Measurements from ENCODE around the gene CSPG4.
A peak's percentile ranks its signal among the peaks of the same experiment; 100 is the strongest.
"Not testable (repeated sequence)": the region's sequence is repeated elsewhere in the genome, so short reads cannot be mapped to it uniquely, and the experiment has no call there.

Gene CSPG4

GRCh38 chr15:75712668-75713337 lies at the start of gene CSPG4:
Gene CSPG4 (minus strand): TSS chr15:75712848. CDS start chr15:75712755, 93 bp downstream.
- peak; percentile 70 for DNase-seq

GRCh38 chr15:75762357-75762718 lies 49.7 kb upstream of the CSPG4 start:
- not testable (repeated sequence) for DNase-seq

DNA sequence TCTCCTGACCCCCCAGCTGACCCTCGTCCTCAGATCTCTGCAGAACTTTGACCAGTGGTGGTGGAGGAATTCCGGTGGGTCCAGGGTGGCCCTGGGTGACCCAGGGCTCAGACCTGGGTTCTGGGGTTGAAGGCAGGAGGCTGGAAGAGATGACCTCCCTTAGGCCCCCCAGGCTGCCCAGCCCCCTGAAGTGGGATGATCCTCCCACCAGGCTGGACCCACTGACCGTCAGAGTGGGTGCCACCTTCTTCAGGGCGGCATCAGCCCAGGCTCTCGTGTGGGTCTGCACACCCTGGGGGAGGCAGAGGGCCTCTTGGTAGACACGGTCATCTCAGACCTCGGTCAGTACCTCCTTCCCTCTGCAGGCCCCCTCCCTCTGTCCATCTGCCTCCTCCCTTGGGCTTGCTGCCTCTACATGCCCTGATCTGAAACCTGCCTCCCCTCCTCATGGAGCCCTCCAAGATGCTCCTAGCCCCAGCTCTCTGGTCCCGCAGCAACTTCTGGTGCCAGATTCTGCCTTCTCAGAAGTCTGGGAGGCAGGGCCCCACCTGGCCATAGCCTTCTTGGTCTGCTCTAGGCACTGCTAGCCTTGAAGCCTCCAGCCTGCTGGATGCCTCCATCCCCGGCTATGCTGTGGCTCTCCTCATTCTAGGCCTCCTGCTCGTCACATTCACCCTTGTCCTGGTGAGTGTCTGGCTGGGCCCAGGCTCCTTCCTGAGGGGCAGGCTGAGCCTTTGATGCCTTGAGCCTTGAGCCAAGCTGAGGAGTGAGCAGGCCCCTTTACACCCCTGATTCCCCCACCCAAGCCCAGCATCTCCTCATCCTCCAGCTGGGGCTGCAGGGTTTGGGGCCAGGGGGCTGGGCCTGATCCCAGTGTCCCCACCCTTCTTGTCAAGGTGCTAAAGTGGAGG lies 49.1 kb upstream of the CSPG4 start:
- DNase-seq, result no peak

DNA sequence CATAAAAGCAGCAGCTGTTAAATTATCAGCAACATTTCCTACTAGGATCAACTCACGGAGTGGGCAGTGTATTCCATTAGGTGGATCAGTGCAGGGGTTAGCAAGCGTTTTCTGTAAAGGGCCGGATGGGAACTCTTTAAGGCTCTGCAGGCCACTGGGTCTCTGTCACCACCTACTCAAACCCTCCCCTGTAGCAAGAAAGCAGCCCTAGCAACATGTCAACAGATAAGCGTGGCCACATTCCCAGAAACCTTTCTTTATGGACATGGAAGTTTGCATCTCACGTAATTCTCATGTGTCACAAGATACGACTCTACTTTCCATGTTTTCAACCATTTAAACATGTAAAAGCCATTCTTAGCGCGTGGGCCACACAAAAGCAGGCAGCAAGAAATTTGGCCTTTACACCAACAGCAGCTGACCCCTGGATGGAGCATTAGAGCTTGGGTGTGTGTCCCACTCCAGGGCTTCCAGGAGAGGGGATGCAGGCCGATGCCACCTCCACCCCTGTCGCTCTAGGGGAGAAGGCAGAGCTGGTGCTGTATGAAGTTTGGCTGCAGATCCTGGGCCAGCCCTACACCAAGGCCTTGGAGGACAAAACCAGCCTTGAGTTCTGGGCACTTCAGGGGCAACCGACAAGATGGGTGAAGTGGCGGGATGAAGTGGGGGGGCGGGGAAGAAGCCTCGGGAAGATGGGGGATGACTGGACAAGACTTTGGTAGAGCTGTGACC lies 48.2 kb upstream of the CSPG4 start:
- no peak for DNase-seq

DNA sequence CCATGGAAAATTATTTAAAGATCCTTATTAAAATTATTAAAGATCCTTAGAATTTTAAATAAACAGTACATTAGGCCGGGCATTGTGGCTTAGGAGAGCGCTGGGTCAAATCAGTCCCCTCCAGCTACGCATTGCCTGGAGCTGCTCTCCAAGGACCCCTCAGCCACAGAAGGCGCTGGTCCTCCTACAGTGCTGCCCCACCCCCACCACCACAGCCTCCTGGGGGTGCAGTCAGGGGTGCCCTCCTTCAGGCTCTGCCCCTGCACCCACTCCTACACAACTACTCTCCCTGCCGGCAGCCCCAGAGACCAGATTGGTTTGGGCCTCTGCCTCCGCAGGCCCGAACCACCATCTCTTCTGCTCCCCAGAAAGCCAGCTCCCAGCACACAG lies 47.5 kb upstream of the CSPG4 start:
- DNase-seq, result not testable (repeated sequence)

- no peak for DNase-seq
These were observed 46.9 kb upstream of the CSPG4 start for GRCh38 chr15:75759416-75760130.

DNA sequence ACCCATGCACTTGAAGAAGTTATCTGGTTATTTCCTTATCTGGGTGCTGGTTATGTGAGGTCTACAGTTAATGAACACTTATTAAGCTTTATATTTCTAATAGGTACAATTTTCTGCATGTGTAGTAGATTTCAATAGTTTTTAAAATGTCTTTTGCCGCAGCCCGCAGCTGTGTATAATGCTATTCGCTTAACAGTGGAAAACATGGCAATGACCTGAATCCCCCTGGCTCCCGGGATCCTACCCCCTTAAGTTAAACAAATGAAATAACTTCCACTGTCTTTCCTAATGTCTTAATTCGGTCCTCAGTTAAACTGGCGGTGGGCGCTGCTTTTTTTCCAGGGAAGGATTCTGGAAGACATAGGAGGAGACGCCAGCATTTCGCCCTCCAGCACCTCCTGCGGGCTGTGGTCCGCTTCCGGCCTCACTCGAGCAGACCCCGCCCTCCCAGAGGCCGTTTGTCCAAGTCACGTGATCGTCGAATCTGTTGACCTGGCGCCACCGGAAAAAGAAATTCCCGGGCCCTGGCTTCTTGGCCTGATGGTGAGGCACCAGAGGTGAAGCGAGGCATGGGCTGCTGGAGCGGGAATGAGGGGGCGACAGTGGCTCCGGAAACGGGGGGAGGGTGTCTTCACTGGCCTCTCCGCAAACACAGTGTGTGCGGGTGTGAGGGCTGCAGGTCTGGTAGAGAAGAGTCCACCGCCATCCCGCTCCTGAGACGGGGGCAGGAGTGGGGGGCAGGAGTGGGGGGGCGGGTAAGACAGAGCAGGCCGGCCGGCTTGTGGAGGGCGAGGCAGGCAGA lies 45.6 kb upstream of the CSPG4 start:
- DNase-seq, result peak; percentile 89

GRCh38 chr15:75754871-75755270 lies 42.2 kb upstream of the CSPG4 start:
- not testable (repeated sequence) for DNase-seq

- DNase-seq, result no peak
These were observed 40.5 kb upstream of the CSPG4 start for GRCh38 chr15:75753145-75753544.

- DNase-seq, result no peak
These were observed 39.2 kb upstream of the CSPG4 start for GRCh38 chr15:75751891-75752290.

GRCh38 chr15:75751116-75751875 lies 38.6 kb upstream of the CSPG4 start:
- no peak for DNase-seq

DNA sequence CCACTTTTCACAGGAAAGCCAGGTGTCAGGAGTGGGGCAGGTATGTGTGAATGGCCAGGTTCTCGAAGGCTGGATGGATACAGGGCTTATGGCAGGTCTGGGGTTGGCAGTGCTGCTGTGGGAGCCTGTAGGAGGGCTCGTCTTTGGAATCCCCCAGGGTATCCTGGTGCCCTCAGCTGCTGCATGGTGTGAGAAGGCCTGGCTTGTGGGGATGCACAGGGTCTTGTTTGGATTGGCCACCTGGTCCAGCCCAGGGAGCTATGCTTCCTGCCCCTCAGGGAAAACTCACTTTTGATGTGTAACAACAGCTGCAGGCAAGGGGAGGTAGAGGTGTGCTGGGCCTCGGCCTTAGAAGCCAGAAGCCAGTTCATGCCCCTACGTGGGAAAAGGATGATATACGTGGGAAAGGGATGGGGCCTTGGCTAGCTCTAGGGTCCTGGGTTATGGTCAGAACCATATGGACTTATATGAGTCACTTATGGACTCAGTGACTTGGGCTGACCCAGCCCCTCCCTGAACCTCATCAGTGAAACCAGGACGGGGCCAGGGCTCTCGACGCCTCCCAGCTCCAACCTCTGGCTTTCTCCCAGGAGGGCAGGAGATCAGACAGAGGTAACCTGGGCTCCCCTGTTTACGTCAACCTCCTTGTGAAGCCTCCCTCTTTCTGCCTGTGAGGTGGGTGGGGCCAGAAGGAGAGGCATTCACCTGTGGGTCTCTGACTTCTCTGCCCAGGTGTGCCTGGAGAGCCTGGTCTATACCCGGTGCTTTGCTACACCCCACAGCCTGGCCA lies 37.8 kb upstream of the CSPG4 start:
- DNase-seq, result no peak

DNA sequence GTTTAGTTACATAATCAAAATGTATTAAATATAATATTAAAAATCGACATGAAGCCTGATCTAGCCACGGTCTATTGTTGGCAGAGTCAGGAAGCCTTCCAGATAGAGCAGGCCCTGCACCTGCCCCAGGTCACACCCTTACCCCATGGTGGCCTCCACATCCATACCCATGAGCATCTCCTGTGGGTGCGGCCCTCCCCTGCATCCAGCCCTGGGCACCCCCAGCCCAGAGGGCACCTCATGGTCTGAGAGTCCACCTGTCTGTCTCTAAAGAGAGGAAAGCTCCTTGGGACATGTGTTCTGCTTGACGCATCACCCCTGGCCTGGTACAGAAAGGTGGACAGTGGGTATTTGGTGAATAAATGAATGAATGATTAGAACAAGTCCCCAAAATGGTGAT lies 37.2 kb upstream of the CSPG4 start:
- no peak for DNase-seq

- not testable (repeated sequence) for DNase-seq
These were observed 36.2 kb upstream of the CSPG4 start for GRCh38 chr15:75748882-75749281.

GRCh38 chr15:75747121-75747520 lies 34.5 kb upstream of the CSPG4 start:
- not testable (repeated sequence) for DNase-seq

DNA sequence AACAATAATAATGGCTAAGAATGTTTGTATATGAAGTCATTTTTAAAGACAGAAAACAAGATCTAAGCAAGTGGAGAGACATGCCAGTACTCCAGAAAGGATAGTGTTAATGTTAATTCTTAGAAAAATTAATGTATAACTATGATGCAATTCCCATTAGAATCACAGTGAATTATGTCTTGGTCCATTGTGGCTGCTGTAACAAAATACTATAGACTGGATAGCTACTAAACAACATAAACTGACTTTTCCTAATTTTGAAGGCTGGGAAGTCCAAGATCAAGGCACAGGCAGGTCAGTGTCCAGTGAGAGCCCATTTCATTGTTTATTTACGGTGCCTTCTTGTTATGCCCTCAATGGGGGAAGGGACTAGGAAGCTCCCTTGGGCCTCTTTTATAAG lies 32.7 kb upstream of the CSPG4 start:
- no peak for DNase-seq

DNA sequence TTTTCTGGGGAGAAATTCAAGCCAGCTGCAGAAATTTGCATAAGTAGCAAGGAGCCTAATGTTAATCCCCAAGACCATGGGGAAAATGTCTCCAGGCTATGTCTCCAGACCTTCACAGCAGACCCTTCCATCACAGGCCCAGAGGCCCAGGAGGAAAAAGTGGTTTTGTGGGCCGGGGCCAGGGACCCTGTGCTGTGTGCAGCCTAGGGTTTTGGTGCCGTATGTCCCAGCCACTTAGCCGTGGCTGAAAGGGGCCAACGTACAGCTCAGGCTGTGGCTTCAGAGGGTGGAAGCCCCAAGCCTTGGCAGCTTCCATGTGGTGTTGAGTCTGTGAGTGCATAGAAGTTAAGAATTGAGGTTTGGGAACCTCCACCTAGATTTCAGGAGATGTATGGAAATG lies 29.7 kb upstream of the CSPG4 start:
- not testable (repeated sequence) for DNase-seq

DNA sequence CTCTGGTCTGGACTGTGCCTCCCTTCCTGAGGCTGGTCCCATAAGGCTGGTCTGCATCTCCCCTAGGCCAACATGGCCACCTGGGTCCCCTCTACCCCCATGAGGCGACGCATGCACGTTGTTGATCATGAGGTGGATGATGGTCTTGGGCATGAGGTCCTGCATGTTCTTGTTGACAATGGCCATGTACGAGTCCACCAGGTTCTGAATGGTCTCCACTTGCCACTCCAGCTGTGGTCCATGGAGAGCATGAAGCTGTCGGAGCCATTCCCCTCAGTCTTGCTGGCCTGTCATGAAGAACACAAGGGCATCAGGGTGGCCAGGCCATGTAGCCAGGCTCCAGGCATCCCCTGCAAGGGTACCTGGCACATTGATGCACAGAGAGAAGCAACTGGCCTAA lies 27.1 kb upstream of the CSPG4 start:
- DNase-seq, result no peak

DNA sequence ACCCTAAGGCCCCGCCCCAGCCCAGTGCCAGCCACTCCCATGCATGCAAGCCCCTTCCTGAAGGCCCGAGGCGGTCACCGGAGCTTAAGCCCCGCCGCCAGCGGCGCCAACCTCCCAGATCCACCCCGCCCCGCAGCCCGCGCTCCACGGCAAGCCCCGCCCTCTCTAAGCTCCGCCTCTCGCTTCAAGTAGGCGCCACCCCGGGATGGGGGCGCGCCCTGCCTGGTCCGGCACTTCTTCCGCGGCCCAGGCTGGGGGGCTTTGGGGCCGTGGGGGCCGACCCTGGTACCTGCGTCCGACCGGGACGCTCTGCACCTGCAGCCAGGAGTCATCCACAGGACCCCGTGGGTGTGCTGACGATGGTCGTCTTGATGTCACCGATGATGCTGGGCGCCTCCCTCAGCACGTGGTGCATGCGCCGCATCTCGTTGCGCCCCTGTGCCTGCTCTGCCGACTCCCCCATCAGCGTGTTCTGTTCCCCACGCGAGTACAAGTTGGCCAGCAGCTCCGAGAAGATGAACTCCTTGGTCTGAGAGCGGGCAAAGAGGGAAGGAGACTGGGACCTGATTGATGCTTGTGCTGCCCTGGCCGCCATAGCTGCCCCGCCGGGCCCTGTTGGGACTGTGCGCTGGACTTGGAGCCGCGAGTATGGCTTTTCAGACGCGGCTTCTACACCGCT lies 26.1 kb upstream of the CSPG4 start:
- DNase-seq, result peak; percentile 90
